Vagina (tissue), 2 donors: ENCODE measurements around the gene TJAP1. TPM values are rescaled to one million over a fixed set of nuclear protein-coding genes. Genes with fewer than 3 reads are reported as not detected.

Experiments
- DNase-seq, 2 donors: peaks; one replicate each; pipeline ENCODE4 v3.0.0-alpha.2; 2017; ENCODE audit errors: extremely low spot score in 2 of 2
- H3K27ac ChIP-seq: fragments of 200-600 bp; sonication (generic); one replicate; pipeline ENCODE4 v1.5.1; 2019
- H3K27me3 ChIP-seq: fragments of 200-600 bp; sonication (generic); one replicate; pipeline ENCODE4 v1.5.1; 2019
- H3K36me3 ChIP-seq, 2 donors: fragments of 200-600 bp; sonication (generic); one replicate each; pipeline ENCODE4 v1.5.1; 2017 to 2019
- H3K4me1 ChIP-seq: fragments of 200-600 bp; sonication (generic); one replicate; pipeline ENCODE4 v1.5.1; 2019
- H3K4me3 ChIP-seq, 2 donors: fragments of 200-600 bp; sonication (generic); 1 replicate in 1 of 2; 2 replicates in 1 of 2; pipeline ENCODE4 v1.5.1; 2016 to 2019
- H3K9me3 ChIP-seq: fragments of 200-600 bp; sonication (generic); one replicate; pipeline ENCODE4 v1.5.1; 2019
- CTCF ChIP-seq, 3 experiments: fragments of 450-650 bp in 2 of 3; fragments of 200-600 bp in 1 of 3; sonication (generic) in 1 of 3; IDR thresholded peaks; one replicate each; pipeline ENCODE4 v1.5.1; 2017 to 2019; ENCODE audit warnings: antibody characterized with exemption in 3 of 3, mild to moderate bottlenecking in 2 of 3, moderate library complexity in 2 of 3
- POLR2A ChIP-seq, 2 donors: fragments of 450-650 bp; IDR thresholded peaks; one replicate each; pipeline ENCODE4 v1.6.1; 2017; ENCODE audit warnings: antibody characterized with exemption in 2 of 2, mild to moderate bottlenecking in 2 of 2, moderate library complexity in 2 of 2
- POLR2AphosphoS5 ChIP-seq, 2 donors: sonication (generic); formaldehyde crosslinking; IDR thresholded peaks; one replicate each; pipeline ENCODE4 v1.9.0; 2017; ENCODE audit warnings: antibody characterized with exemption in 2 of 2, mild to moderate bottlenecking in 2 of 2, low read depth in 1 of 2; ENCODE audit not compliant: insufficient read depth in 1 of 2
- intact Hi-C: fragments of 100-400 bp; cut with DNase I; formaldehyde crosslinking; loops from one replicate; pipeline ENCODE4 v1.15.1; 2023
- total RNA-seq: library from RNA; depleted of rRNA; stranded (reverse); fragments of >200 nt; gene quantifications from one replicate; pipeline ENCODE4 v1.2.3, GENCODE V29; 2016

The TJAP1 gene
- total RNA-seq, 1 donor from 2014 or later = 27.5 TPM

DNA sequence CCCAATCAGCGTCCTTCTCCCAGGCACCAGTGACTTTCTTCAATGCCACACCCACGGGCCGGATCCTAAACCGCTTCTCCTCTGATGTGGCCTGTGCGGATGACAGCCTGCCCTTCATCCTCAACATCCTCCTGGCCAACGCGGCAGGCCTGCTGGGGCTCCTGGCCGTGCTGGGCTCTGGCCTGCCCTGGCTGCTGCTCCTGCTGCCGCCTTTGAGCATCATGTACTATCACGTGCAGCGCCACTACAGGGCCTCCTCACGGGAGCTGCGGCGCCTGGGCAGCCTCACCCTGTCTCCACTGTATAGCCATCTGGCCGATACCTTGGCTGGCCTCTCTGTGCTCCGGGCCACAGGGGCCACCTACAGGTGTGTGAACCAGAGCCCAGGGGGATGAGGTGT lies 31.8 kb upstream of the TJAP1 start:
- Histone ChIP-seq H3K36me3 (peaks cover 0 to 93% of the 10 kb centered on the region in 2 donors), H3K27me3 (no peaks in the 10 kb centered on the region)
- intact Hi-C loops = no loop called here

GRCh38 chr6:43447604-43448003 lies 29.8 kb upstream of the TJAP1 start:
- Histone ChIP-seq H3K27me3 (no peaks in the 10 kb centered on the region), H3K36me3 (peaks cover 0 to 83% of the 10 kb centered on the region in 2 donors), H3K9me3 (no peaks in the 10 kb centered on the region), H3K27ac (no peak overlapping the region), H3K4me3 (no peak overlapping the region), H3K4me1 (no peaks in the 10 kb centered on the region)
- TF ChIP-seq POLR2A (IDR thresholded peaks at IDR 0.05) (no peak), CTCF (IDR thresholded peaks at IDR 0.05) (no peak), POLR2AphosphoS5 (IDR thresholded peaks at IDR 0.05; ENCODE audit: insufficient read depth in 1 of 2, low read depth in 1 of 2) (no peak)
- intact Hi-C loops = no loop called here
- DNase-seq = no peak

More for the DNA sequence above, 31.8 kb upstream of the TJAP1 start:
- DNase-seq = no peak
- Histone ChIP-seq H3K9me3 (no peaks in the 10 kb centered on the region), H3K4me3 (no peak overlapping the region), H3K4me1 (no peaks in the 10 kb centered on the region), H3K27ac (no peak overlapping the region)
- TF ChIP-seq CTCF (IDR thresholded peaks at IDR 0.05) = no peak

- Histone ChIP-seq H3K27me3 (no peaks in the 10 kb centered on the region), H3K4me1 (no peaks in the 10 kb centered on the region), H3K4me3 (no peak overlapping the region), H3K36me3 (peaks cover 0 to 70% of the 10 kb centered on the region in 2 donors), H3K27ac (no peak overlapping the region), H3K9me3 (no peaks in the 10 kb centered on the region)
- no peak for DNase-seq
- TF ChIP-seq POLR2A (IDR thresholded peaks at IDR 0.05) (no peak), CTCF (IDR thresholded peaks at IDR 0.05) (no peak)
- intact Hi-C loops = no loop called here
These were observed 28.5 kb upstream of the TJAP1 start for GRCh38 chr6:43448916-43449315.

DNA sequence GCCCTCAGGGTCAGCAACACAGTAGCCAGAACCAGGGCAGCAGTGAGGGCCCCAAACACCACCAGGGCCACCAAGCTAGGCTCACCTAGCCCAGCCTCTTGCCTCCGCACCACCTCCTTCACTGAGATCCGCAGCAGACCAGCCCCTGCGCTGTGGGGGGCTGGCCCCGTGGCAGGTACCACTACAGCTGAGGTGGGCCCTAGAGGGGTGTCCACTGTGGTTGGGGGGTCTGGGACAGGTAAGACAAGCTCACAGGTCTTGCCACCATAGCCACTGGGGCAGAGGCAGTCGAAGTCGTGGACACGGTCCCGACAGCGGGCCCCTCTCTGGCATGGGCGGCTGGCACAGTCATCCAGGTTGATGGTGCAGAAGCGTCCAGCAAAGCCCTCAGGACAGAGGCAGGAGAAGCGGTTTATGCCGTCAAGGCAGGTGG lies 26.7 kb upstream of the TJAP1 start:
- Histone ChIP-seq H3K9me3 (no peaks in the 10 kb centered on the region), H3K36me3 (peaks cover 0 to 52% of the 10 kb centered on the region in 2 donors), H3K4me1 (peaks cover 12% of the 10 kb centered on the region), H3K4me3 (no peak overlapping the region), H3K27me3 (no peaks in the 10 kb centered on the region), H3K27ac (no peak overlapping the region)
- TF ChIP-seq CTCF (IDR thresholded peaks at IDR 0.05) = no peak
- intact Hi-C loops = loop anchor here (5.0 kb wide), 1 partner anchor 57 kb away; no protein-coding TSS in a partner anchor
- DNase-seq = no peak

DNA sequence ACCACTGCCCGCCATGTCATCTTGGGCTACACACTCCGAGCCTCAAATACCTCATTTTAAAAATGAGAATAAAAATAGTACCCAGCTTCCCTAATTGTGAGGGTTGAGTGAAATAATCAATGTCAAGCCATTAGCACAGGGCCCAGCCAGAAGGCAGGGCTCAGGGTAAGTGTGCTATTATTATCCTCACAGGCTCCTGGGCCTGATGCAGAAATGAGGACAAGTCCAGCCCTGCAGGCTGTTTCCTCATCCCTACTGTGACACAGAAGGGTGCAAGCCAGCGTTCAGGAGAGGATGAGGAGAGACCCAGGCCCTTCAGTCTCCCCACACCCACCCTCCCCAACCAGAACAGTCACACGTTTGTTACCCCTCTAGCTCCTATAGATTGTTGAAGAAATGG lies 26.0 kb upstream of the TJAP1 start:
- intact Hi-C loops = loop anchor here (5.0 kb wide), 1 partner anchor 56 kb away; no protein-coding TSS in a partner anchor
- Histone ChIP-seq H3K27ac (no peak overlapping the region), H3K36me3 (peaks cover 0 to 46% of the 10 kb centered on the region in 2 donors), H3K4me3 (no peak overlapping the region), H3K4me1 (peaks cover 18% of the 10 kb centered on the region), H3K27me3 (no peaks in the 10 kb centered on the region), H3K9me3 (no peaks in the 10 kb centered on the region)
- no peak for DNase-seq
- TF ChIP-seq CTCF (IDR thresholded peaks at IDR 0.05) (no peak), POLR2A (IDR thresholded peaks at IDR 0.05) (no peak), POLR2AphosphoS5 (IDR thresholded peaks at IDR 0.05; ENCODE audit: insufficient read depth in 1 of 2, low read depth in 1 of 2) (no peak)
